Measurements from ENCODE around the gene SH3PXD2B.

DNA sequence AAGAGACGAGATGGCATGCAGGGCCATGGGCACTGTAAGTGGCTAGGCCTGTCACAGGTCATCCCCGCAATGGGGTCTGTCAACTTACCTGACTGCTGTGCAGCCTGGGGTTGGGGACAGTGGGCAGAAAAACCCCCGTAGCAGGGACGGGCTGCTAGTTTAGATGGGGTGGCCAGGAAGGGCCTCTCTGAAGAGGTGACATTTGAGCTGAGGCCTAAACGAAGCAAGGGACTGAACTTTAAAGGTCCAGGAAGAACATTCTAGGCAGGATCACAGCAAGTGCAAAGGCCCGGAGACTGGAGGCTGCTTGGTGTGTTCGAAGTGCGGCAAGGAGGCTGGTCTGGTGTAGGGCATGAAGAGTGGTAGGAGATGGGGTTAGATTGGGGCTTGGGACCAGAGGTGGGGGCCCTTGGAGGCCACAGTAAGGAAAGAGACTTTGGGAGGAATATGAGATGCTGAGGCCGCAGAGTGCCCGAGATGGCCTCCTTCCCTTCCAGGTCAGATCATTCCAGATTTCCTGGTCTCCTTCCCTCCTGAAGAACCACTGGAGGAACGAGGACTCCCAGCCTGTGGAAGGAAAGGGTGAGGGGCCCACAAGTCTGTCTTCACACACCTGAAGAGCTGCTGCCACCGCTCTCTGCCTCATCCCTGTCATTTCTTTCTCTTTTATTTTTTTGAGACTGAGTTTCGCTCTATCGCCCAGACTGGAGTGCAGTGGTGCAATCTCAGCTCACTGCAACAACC lies 37.9 kb upstream of the SH3PXD2B start:
- no peak for TF ChIP-seq SIN3A (IDR thresholded peaks at IDR 0.05; ENCODE audit: borderline replicate concordance, insufficient read depth, low read length)
- no peak for TF ChIP-seq TAF1 (IDR thresholded peaks at IDR 0.05; ENCODE audit: borderline replicate concordance, insufficient read depth, low read length)
- no peak for TF ChIP-seq POLR2AphosphoS5 (IDR thresholded peaks at IDR 0.05; ENCODE audit: low read depth, low read length)
- TF ChIP-seq, protein P1, sequence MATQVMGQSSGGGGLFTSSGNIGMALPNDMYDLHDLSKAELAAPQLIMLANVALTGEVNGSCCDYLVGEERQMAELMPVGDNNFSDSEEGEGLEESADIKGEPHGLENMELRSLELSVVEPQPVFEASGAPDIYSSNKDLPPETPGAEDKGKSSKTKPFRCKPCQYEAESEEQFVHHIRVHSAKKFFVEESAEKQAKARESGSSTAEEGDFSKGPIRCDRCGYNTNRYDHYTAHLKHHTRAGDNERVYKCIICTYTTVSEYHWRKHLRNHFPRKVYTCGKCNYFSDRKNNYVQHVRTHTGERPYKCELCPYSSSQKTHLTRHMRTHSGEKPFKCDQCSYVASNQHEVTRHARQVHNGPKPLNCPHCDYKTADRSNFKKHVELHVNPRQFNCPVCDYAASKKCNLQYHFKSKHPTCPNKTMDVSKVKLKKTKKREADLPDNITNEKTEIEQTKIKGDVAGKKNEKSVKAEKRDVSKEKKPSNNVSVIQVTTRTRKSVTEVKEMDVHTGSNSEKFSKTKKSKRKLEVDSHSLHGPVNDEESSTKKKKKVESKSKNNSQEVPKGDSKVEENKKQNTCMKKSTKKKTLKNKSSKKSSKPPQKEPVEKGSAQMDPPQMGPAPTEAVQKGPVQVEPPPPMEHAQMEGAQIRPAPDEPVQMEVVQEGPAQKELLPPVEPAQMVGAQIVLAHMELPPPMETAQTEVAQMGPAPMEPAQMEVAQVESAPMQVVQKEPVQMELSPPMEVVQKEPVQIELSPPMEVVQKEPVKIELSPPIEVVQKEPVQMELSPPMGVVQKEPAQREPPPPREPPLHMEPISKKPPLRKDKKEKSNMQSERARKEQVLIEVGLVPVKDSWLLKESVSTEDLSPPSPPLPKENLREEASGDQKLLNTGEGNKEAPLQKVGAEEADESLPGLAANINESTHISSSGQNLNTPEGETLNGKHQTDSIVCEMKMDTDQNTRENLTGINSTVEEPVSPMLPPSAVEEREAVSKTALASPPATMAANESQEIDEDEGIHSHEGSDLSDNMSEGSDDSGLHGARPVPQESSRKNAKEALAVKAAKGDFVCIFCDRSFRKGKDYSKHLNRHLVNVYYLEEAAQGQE (IDR thresholded peaks at IDR 0.05; ENCODE audit: insufficient read depth in 1 of 2, low read depth in 2 of 2, low read length in 2 of 2) = no peak
- TF ChIP-seq FOXP2 (optimal IDR thresholded peaks at IDR 0.05; ENCODE audit: borderline replicate concordance, extremely low read depth, extremely low read length, insufficient read depth) = no peak

Data from PFSK-1 (cell line).